Retinal pigment epithelial cell (primary cell): ENCODE data around the gene KIF5A.

Source experiments
- DNase-seq: peaks from one replicate; pipeline ENCODE4 v3.0.0-alpha.2; 2010; ENCODE audit warnings: low read depth
- H3K4me3 ChIP-seq: 2 replicates; pipeline ENCODE4 v1.5.1; 2011; ENCODE audit warnings: mild to moderate bottlenecking, low read length, control low read depth, moderate library complexity
- TF ChIP-seq, protein P1 (sequence below): conservative IDR thresholded peaks from 2 replicates; pipeline ENCODE4 v1.5.1; 2011; ENCODE audit warnings: low read depth, low read length, control low read depth, inconsistent platforms

The KIF5A gene

GRCh38 chr12:57632073-57632957, 82.5 kb downstream of the KIF5A start:
- peak overlapping the region; percentile 33 for H3K4me3 ChIP-seq
- TF ChIP-seq, protein P1, sequence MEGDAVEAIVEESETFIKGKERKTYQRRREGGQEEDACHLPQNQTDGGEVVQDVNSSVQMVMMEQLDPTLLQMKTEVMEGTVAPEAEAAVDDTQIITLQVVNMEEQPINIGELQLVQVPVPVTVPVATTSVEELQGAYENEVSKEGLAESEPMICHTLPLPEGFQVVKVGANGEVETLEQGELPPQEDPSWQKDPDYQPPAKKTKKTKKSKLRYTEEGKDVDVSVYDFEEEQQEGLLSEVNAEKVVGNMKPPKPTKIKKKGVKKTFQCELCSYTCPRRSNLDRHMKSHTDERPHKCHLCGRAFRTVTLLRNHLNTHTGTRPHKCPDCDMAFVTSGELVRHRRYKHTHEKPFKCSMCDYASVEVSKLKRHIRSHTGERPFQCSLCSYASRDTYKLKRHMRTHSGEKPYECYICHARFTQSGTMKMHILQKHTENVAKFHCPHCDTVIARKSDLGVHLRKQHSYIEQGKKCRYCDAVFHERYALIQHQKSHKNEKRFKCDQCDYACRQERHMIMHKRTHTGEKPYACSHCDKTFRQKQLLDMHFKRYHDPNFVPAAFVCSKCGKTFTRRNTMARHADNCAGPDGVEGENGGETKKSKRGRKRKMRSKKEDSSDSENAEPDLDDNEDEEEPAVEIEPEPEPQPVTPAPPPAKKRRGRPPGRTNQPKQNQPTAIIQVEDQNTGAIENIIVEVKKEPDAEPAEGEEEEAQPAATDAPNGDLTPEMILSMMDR: no peak
- DNase-seq: no peak

GRCh38 chr12:57632958-57633840, 83.4 kb downstream of the KIF5A start, which contains the start of gene B4GALNT1:
Gene B4GALNT1, minus strand, starts transcription at chr12:57633201. Its CDS starts 1,069 bp downstream, at chr12:57632132.
- DNase-seq: no peak
- peak within 1 kb of the TSS; percentile 33 for H3K4me3 ChIP-seq
- TF ChIP-seq, protein P1: peak; percentile 77
